Activated CD4-positive, CD25-positive, alpha-beta regulatory T cell (primary cell): ENCODE results near the gene FGF5.
"Not testable (repeated sequence)": the region's sequence is repeated elsewhere in the genome, so short reads cannot be mapped to it uniquely, and the experiment has no call there.

Source experiments
- DNase-seq, 4 experiments: peaks; one replicate each; lab custom pipeline; 2025; lab: John Stamatoyannopoulos, UW

FGF5 gene

DNA sequence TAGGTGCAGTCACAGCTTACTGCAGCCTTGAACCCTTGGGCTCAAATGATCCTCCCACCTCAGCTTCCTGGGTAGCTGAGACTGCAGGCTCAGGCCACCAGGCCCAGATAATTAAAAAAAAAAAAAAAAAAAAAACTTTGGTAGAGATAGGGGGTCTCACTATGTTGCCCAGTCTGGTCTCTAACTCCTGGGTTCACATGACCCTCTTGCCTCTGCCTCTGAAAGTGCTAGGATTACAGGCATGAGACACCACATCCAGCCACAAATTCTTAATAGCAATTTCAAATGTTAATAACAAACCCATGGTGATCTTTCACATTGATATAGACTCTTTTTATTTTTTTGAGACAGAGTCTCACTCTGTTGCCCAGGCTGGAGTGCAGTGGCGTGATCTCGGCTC is 12.3 kb upstream of the FGF5 start:
- DNase-seq, result no peak

GRCh38 chr4:80255329-80256095 is 11.0 kb upstream of the FGF5 start:
- DNase-seq, result no peak

DNA sequence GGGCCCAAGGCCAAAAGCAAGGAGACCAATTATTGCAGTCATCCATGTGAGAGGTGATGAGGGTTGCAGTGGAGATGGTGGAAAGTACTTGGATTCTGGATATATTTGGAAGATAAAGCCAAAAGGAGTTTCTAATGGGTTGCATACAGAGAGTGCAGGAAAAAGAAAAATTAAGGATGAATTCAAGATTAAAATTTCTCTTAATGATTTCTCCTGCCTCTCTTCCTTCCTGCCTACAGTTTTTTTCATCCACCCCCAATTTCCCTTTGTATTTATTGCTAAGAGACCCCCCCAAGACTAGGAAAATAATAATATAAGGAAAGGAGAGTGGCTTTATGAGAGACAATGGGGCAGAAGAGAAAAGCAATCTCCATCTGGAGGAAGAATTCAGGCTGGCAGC is 8.6 kb upstream of the FGF5 start:
- no peak for DNase-seq

- DNase-seq, result no peak
Observed at GRCh38 chr4:80259012-80259411, 7.5 kb upstream of the FGF5 start.

- no peak for DNase-seq
Observed at GRCh38 chr4:80259817-80260216, 6.6 kb upstream of the FGF5 start.

- no peak for DNase-seq
Observed at GRCh38 chr4:80261989-80262600, 4.4 kb upstream of the FGF5 start.

DNA sequence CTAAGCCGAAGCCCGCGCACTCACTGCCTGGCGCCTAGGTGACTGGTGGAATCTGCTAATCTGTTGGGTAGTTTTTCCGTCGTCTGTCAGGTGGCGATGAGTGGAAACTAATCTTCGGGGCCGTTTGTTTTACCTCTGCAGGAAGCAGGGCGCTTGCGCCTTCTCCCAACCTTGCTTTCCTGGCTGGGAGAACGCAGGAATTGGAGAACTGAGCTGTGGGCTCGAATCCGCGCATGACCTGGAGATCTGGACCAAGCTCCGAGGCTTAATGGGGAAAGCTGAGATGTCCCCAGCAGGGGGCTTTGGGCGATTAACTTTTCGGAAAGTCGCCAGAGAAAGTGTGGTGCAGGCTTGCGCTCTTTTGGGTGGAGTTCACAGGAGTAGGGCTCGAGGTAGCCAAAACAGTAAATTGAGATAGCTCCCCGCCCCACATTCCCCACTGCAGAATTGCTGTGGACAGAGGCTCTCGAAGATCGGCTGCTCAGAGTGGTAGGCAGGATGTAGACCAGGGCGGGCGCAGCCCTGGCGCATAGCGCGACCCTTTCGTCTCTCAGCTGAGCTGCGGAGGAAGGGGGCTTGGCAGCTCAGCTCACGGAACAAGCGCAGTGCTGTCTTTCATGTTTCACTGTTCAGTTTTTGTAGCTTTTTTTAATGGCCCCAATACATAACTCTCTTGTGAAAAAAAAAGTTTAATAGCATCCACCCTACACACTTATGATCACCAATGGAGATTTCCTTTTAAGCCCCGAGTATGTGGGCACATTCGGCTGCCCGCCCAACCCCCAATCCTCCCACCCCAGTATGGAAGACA is 2.7 kb upstream of the FGF5 start:
- DNase-seq, result no peak

DNA sequence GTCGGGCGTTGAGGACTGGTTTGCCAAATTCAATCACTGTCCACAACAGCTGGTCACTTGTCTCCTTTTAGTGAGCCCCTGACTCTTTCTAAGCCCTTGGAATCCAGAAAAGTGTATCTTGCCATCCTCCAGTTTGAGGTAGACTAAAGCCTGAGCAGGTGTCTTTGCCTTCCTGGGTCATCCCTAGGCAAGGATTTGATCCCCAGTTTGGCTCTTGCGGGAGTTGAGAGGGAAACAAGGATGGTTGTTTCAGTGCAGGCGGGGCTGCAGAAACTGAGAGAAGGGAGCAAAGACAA is 2.2 kb upstream of the FGF5 start:
- no peak for DNase-seq

GRCh38 chr4:80264825-80265224 is 1.6 kb upstream of the FGF5 start:
- DNase-seq, result no peak

- DNase-seq, result no peak
Observed at GRCh38 chr4:80265571-80266252, 752 bp upstream of the FGF5 start.

DNA sequence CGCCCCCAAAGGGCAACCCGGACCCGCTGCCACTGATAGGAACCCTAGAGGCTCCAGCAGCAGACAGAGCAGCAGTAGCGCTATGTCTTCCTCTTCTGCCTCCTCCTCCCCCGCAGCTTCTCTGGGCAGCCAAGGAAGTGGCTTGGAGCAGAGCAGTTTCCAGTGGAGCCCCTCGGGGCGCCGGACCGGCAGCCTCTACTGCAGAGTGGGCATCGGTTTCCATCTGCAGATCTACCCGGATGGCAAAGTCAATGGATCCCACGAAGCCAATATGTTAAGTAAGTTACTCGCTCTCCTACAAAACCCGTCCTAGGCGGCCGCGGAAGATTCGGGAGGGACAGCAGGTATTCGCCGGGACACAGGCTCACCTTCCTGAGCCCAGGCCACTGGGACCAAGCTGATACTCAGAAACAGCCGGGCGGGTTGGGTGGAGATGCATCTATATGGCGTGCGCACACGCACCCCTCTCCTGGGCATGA is 477 bp downstream of the FGF5 start:
- DNase-seq, result no peak

DNA sequence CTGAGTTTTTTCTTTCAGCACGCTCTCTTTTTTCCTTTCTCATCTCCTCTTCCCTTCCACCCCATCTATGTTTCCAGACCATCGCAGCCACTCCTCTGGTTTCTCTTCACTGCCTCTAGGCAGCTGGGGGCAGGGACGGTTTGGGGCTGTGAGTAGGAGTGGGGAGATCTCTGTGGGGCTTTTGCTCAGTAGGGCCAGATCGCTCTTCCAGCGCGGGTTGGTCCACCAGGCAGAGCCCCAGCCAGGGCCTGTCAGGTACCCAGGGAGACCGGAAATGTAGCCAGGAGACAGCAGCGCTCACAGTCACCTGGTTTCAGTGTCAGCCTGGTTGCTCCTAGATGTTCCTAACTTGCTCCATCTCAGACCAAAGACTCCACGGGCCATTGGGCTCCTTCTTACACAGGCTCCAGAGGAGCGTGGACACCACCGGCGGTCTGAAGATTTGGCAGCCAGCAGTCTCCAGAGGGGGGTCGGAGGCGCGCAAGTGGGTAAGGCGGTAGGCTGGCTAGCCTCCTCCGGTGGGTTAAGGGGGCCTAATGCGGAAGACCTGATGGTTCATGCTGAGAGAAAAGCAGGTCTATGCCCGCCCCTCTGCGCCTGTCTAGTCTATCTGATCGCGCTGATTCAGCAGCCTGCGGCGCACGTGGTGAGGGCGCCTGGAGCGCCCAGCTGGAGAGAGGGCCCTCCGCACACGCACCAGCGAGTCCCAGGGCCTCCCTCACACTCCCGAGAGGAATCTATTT is 1.8 kb downstream of the FGF5 start:
- no peak for DNase-seq

DNA sequence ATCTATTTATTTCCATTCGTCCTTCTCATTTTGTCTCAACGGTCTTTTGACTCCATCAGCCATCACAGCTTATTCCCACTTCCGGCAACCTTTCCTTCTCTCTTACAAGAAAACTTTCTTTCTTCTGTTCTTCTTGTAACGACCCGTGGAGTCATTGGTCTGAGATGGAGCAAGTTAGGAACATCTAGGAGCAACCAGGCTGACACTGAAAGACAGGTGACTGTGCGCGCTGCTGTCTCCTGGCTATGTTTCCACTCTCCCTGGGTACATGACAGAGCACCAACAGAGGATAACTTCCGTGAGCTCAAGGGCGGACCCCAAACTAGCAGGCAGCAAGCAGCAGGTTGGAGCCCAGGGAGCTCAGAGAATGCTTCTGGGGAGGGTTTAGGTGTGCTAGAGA is 2.5 kb downstream of the FGF5 start:
- no peak for DNase-seq

DNA sequence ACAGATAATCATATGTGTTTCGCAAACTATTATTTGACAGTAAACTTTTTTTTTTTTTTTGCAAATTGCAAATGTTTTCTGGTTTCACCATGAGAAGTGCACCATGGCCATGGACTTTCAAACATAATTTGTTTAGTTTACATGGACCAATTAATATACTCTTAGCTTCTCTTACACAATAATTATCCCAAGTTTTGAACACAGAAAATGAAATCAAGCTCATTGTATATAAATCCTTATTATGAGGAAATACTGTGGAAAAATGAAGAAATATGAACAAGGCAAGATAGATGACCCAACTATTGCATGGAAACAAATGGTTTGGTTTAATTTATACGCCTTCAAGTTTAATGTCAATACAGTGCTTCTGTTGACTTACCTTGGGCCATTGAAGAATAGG is 3.9 kb downstream of the FGF5 start:
- no peak for DNase-seq

DNA sequence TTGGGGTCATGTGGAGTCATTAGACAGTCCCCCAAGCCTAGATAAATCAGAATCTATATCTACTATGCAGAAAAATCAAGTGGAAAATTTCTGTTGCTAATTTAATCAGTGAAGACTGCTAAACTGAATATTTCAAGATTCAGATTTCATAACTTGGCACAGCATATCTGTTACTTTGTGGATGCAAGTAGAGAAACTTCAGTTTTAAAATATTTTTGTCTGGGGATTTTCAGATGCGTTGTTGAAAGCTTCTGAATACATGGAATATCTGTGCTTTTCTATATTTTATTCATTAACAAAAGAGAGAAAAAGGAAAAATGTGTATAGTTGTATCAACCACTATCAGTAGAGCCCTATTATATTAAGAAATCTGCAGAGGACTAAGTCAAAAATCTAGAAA is 4.4 kb downstream of the FGF5 start:
- no peak for DNase-seq

- DNase-seq, result no peak
Observed at GRCh38 chr4:80271801-80272200, 5.3 kb downstream of the FGF5 start.

DNA sequence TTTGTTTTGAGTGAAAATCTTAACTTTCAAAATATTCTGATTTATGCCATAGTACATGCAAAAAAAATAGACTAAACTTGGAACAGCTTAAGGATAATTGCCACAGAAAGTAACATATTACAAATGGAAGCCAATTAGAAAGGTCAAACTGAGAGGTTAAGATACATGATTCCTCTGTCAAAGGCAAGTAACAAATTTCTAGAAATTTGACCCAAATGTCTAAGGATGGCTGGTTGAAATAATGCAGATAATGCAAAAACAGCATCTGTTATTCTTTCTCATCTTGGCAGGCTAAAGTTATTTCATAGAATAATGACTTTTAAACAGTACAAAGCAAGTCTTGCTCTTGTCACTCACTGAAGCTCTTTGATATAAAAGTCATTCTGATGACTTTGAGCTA is 10.5 kb downstream of the FGF5 start:
- no peak for DNase-seq

DNA sequence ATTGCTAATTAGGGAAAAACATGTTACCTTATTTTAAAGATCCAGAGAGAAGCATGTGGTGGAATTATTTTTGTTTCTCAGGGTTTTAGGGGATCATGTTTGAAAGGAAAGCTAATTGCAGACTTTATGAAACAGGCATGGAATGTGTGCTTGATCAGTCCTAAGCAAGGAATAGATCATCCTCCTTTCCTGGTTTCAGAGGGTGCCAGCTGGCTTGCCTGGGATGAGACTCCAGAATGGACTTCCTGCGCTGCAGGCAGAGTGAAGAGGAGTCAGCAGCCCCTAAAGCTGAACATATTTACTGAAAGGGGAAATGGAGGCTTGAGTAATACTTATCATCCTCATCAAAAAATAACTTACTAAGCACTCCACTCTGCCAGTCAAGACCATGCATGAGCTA is 13.3 kb downstream of the FGF5 start:
- DNase-seq, result no peak

DNA sequence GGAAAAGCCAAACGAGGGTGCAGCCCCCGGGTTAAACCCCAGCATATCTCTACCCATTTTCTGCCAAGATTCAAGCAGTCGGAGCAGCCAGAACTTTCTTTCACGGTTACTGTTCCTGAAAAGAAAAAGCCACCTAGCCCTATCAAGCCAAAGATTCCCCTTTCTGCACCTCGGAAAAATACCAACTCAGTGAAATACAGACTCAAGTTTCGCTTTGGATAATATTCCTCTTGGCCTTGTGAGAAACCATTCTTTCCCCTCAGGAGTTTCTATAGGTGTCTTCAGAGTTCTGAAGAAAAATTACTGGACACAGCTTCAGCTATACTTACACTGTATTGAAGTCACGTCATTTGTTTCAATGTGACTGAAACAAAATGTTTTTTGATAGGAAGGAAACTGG is 20.0 kb downstream of the FGF5 start:
- no peak for DNase-seq

DNA sequence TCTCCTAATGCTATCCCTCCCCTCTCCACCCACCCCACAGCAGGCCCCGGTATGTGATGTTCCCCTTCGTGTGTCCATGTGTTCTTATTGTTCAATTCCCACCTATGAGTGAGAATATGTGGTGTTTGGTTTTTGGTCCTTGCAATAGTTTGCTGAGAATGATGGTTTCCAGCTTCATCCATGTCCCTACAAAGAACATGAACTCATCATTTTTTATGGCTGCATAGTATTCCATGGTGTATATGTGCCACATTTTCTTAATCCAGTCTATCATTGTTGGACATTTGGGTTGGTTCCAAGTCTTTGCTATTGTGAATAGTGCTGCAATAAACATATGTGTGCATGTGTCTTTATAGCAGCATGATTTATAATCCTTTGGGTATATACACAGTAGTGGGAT is 24.2 kb downstream of the FGF5 start:
- DNase-seq, result not testable (repeated sequence)

DNA sequence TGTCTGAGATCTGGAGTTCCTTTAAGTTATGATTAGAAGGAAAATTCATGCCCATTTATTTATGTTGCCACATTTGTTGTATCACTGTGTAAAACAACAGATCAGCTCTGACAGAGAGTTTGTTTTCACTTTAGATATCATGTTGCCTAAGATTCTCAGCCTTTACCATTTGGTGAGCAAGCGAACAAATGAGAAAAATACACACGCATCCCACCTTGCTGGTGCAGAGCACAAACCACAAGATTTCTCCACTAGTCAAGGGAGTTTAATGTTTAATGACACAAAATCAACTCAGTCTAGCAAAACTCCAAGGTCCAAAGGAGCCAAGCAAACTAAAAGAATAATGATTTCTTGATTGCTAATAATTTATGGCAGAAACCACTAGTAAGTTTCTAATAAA is 27.7 kb downstream of the FGF5 start:
- DNase-seq, result no peak

GRCh38 chr4:80295336-80295735 is 28.9 kb downstream of the FGF5 start:
- DNase-seq, result no peak
